ENCODE measurements around the gene AP1S1.

DNA sequence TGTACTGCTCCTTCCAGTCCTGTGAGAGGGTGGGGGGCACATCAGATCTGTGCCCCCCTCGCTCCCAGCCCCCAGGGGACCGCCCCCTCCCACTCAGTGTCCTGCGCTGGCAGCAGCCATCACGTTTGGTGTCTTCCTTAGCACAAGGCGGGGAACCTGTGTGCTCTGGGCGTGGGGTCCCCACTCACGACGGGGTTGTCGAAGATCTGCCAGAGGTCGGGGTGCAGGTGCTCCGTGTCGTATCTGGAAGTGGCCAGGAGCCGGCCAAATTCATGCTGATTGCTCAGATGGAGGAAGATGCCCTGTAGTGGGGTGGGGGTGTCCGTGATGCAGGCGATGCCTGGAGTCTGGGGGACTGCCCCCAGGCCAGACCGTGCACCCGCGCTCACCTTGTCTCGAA lies 55.9 kb downstream of the AP1S1 start:
- no peak for TF ChIP-seq POLR2AphosphoS5 (IDR thresholded peaks at IDR 0.05; ENCODE audit: low read depth, low read length)
- TF ChIP-seq POLR2A (IDR thresholded peaks at IDR 0.05; ENCODE audit: low read depth, low read length): no peak
- no peak for TF ChIP-seq TAF1 (IDR thresholded peaks at IDR 0.05; ENCODE audit: low read depth, low read length)

All from GM12891 (cell line).